IPS-NIHi11 (cell line): Measurements from ENCODE around the gene LRRC4C.

Experiments used
- DNase-seq: peaks from one replicate; pipeline ENCODE4 v3.0.0; 2012; ENCODE audit warnings: mixed read lengths, low spot score

Gene LRRC4C

GRCh38 chr11:41250408-41250935 is 209.0 kb downstream of the LRRC4C start:
- DNase-seq = no peak

GRCh38 chr11:41247621-41248020 is 211.8 kb downstream of the LRRC4C start:
- DNase-seq = no peak

- DNase-seq = no peak
Observed at GRCh38 chr11:41246399-41246745, 213.1 kb downstream of the LRRC4C start.

GRCh38 chr11:41245704-41246398 is 213.6 kb downstream of the LRRC4C start:
- DNase-seq = peak; percentile 10

GRCh38 chr11:41245184-41245583 is 214.3 kb downstream of the LRRC4C start:
- no peak for DNase-seq

- peak; percentile 4 for DNase-seq
Observed at GRCh38 chr11:41237382-41237781, 222.1 kb downstream of the LRRC4C start.

GRCh38 chr11:41235668-41236067 is 223.8 kb downstream of the LRRC4C start:
- DNase-seq = no peak

- DNase-seq = no peak
Observed at GRCh38 chr11:41225856-41226633, 233.4 kb downstream of the LRRC4C start.

GRCh38 chr11:41222236-41222635 is 237.2 kb downstream of the LRRC4C start:
- no peak for DNase-seq

GRCh38 chr11:41206388-41206787 is 253.1 kb downstream of the LRRC4C start:
- no peak for DNase-seq

GRCh38 chr11:41201156-41201555 is 258.3 kb downstream of the LRRC4C start:
- DNase-seq = peak; percentile 36

GRCh38 chr11:41190437-41191082 is 268.9 kb downstream of the LRRC4C start:
- DNase-seq = no peak

GRCh38 chr11:41189701-41190436 is 269.6 kb downstream of the LRRC4C start:
- DNase-seq = no peak

- no peak for DNase-seq
Observed at GRCh38 chr11:41177791-41178190, 281.7 kb downstream of the LRRC4C start.

- DNase-seq = peak; percentile 8
Observed at GRCh38 chr11:41175304-41175972, 284.0 kb downstream of the LRRC4C start.

GRCh38 chr11:41146326-41146725 is 313.1 kb downstream of the LRRC4C start:
- DNase-seq = no peak

- no peak for DNase-seq
Observed at GRCh38 chr11:41145420-41145819, 314.0 kb downstream of the LRRC4C start.

GRCh38 chr11:41134971-41135370 is 324.5 kb downstream of the LRRC4C start:
- no peak for DNase-seq

- DNase-seq = no peak
Observed at GRCh38 chr11:41133023-41133422, 326.4 kb downstream of the LRRC4C start.

GRCh38 chr11:41121600-41121999 is 337.9 kb downstream of the LRRC4C start:
- no peak for DNase-seq

GRCh38 chr11:41119484-41119883 is 340.0 kb downstream of the LRRC4C start:
- DNase-seq = no peak

GRCh38 chr11:41118521-41118920 is 340.9 kb downstream of the LRRC4C start:
- peak; percentile 23 for DNase-seq
